ENCODE measurements around the gene FSTL1. TPM values are rescaled to one million over a fixed set of nuclear protein-coding genes. Genes with fewer than 3 reads are reported as not detected.

The FSTL1 gene
- total and polyA plus RNA-seq, 2 donors (not counting 1 experiment from before 2014, with no cell fraction given): 0.15 TPM; not detected in 1

- H3K27me3 Mint-ChIP-seq: peaks cover 21% of the 10 kb centered on the region
- no peak overlapping the region for H2AFZ ChIP-seq (ENCODE audit: insufficient read depth, low read depth, low read length, poor library complexity, severe bottlenecking)
- no peaks in the 10 kb centered on the region for H3K4me1 ChIP-seq (ENCODE audit: control insufficient read depth in 2 of 2, insufficient read depth in 2 of 2, low read length in 2 of 2)
- no peak overlapping the region for H3K4me2 ChIP-seq (replicated peaks; ENCODE audit: low read depth, low read length, poor library complexity, severe bottlenecking)
- H3K4me1 Mint-ChIP-seq: no peaks in the 10 kb centered on the region
- no peak overlapping the region for H3K9ac ChIP-seq (ENCODE audit: low read length)
- DNase-seq (no peak), ATAC-seq (ENCODE audit: low read depth) (no peak)
- H3K4me3 Mint-ChIP-seq: no peak overlapping the region
- H3K9me3 Mint-ChIP-seq (ENCODE audit: insufficient read depth): no peaks in the 10 kb centered on the region
- no peaks in the 10 kb centered on the region for H4K20me1 ChIP-seq (ENCODE audit: control insufficient read depth, insufficient read depth, low read length, poor library complexity, severe bottlenecking)
- no peak for TF ChIP-seq EZH2 (IDR thresholded peaks at IDR 0.05; ENCODE audit: borderline replicate concordance, insufficient read depth, low read depth, low read length, poor library complexity, severe bottlenecking)
- TF ChIP-seq CTCF (IDR thresholded peaks at IDR 0.05): no peak
- no peaks in the 10 kb centered on the region for H3K36me3 ChIP-seq (replicated peaks in 1 of 2; ENCODE audit: control extremely low read depth in 1 of 2, control insufficient read depth in 1 of 2, extremely low read depth in 1 of 2, insufficient read depth in 2 of 2, low read length in 1 of 2)
- H3K27me3 ChIP-seq (replicated peaks in 1 of 4; ENCODE audit: control extremely low read depth in 1 of 4, control insufficient read depth in 3 of 4, insufficient read depth in 4 of 4, low read length in 3 of 4): peaks cover 0 to 3% (median 0%) of the 10 kb centered on the region in 4 experiments
- ChIA-PET CTCF (interaction anchor here (1.0 kb wide), 1 partner anchor 25 kb away, joined by 3 read pairs; no protein-coding TSS in a partner anchor), POLR2A (no interaction called here)
- WGBS (ENCODE audit: insufficient coverage): 100% methylated on average over 2 of the region's 4 CpGs
- H3K9me3 ChIP-seq (ENCODE audit: control extremely low read depth in 1 of 3, control insufficient read depth in 2 of 3, insufficient read depth in 1 of 3, low read length in 2 of 3): no peaks in the 10 kb centered on the region
- no peak overlapping the region for H3K27ac Mint-ChIP-seq
- intact Hi-C loops (cut with micrococcal nuclease): no loop called here
- no peaks in the 10 kb centered on the region for H3K79me2 ChIP-seq (ENCODE audit: control insufficient read depth, insufficient read depth, low read length)
- H3K4me3 ChIP-seq (ENCODE audit: control extremely low read depth in 1 of 5, extremely low read depth in 1 of 5, insufficient read depth in 1 of 5, low read depth in 2 of 5, low read length in 4 of 5): no peak overlapping the region
- H3K27ac ChIP-seq (ENCODE audit: low read length in 2 of 2): no peak overlapping the region
These were observed 9.0 kb downstream of the FSTL1 start for GRCh38 chr3:120441776-120442175.

- DNase-seq (no peak), ATAC-seq (ENCODE audit: low read depth) (no peak)
- peaks cover 0 to 3% (median 0%) of the 10 kb centered on the region in 4 experiments for H3K27me3 ChIP-seq (replicated peaks in 1 of 4; ENCODE audit: control extremely low read depth in 1 of 4, control insufficient read depth in 3 of 4, insufficient read depth in 4 of 4, low read length in 3 of 4)
- Mint-ChIP-seq H3K4me1 (no peaks in the 10 kb centered on the region), H3K4me3 (no peak overlapping the region), H3K27me3 (peaks cover 14% of the 10 kb centered on the region), H3K9me3 (ENCODE audit: insufficient read depth) (no peaks in the 10 kb centered on the region), H3K27ac (no peak overlapping the region)
- H3K27ac ChIP-seq (ENCODE audit: low read length in 2 of 2): no peak overlapping the region
- H4K20me1 ChIP-seq (ENCODE audit: control insufficient read depth, insufficient read depth, low read length, poor library complexity, severe bottlenecking): no peaks in the 10 kb centered on the region
- H3K9me3 ChIP-seq (ENCODE audit: control extremely low read depth in 1 of 3, control insufficient read depth in 2 of 3, insufficient read depth in 1 of 3, low read length in 2 of 3): no peaks in the 10 kb centered on the region
- WGBS (ENCODE audit: insufficient coverage): 92% methylated on average over 3 of the region's 3 CpGs
- intact Hi-C loops (cut with micrococcal nuclease): no loop called here
- no peak overlapping the region for H2AFZ ChIP-seq (ENCODE audit: insufficient read depth, low read depth, low read length, poor library complexity, severe bottlenecking)
- POLR2A ChIA-PET: no interaction called here
- no peak for TF ChIP-seq CTCF (IDR thresholded peaks at IDR 0.05)
- TF ChIP-seq EZH2 (IDR thresholded peaks at IDR 0.05; ENCODE audit: borderline replicate concordance, insufficient read depth, low read depth, low read length, poor library complexity, severe bottlenecking): no peak
- H3K36me3 ChIP-seq (replicated peaks in 1 of 2; ENCODE audit: control extremely low read depth in 1 of 2, control insufficient read depth in 1 of 2, extremely low read depth in 1 of 2, insufficient read depth in 2 of 2, low read length in 1 of 2): no peaks in the 10 kb centered on the region
- H3K79me2 ChIP-seq (ENCODE audit: control insufficient read depth, insufficient read depth, low read length): no peaks in the 10 kb centered on the region
- H3K4me2 ChIP-seq (replicated peaks; ENCODE audit: low read depth, low read length, poor library complexity, severe bottlenecking): no peak overlapping the region
- no peak overlapping the region for H3K9ac ChIP-seq (ENCODE audit: low read length)
- CTCF ChIA-PET: interaction anchor here (0.7 kb wide), 1 partner anchor 18 kb away, joined by 3 read pairs; no protein-coding TSS in a partner anchor
- no peaks in the 10 kb centered on the region for H3K4me1 ChIP-seq (ENCODE audit: control insufficient read depth in 2 of 2, insufficient read depth in 2 of 2, low read length in 2 of 2)
- no peak overlapping the region for H3K4me3 ChIP-seq (ENCODE audit: control extremely low read depth in 1 of 5, extremely low read depth in 1 of 5, insufficient read depth in 1 of 5, low read depth in 2 of 5, low read length in 4 of 5)
These were observed 10.0 kb downstream of the FSTL1 start for GRCh38 chr3:120440762-120441161.

All from B cell (primary cell).